ENCODE measurements around the gene ADD2. TPM values are rescaled to one million over a fixed set of nuclear protein-coding genes. Genes with fewer than 3 reads are reported as not detected.

Gene ADD2
- total RNA-seq = 2.1 and 23.2 TPM in 2 replicates

GRCh38 chr2:70767699-70768589, at the start of gene ADD2:
Gene ADD2, minus strand, starts transcription at chr2:70768200. Its CDS starts 61,792 bp downstream, at chr2:70706408.

GRCh38 chr2:70790136-70790828, 22.3 kb upstream of the ADD2 start, which contains the start of gene FIGLA:
Gene FIGLA, minus strand, starts transcription at chr2:70790643. Its CDS starts 5 bp downstream, at chr2:70790638.

Other genes starting within 250 kb of the ADD2 start
- gene TGFA, start 214.4 kb downstream of the ADD2 start, total RNA-seq = 7.1 and 12.2 TPM in 2 replicates
- not detected in 2 replicates for gene FIGLA, start 22.4 kb upstream of the ADD2 start, total RNA-seq
- 0.11 and 0.17 TPM in 2 replicates for gene CLEC4F, start 52.4 kb upstream of the ADD2 start, total RNA-seq
- gene CD207, start 67.6 kb upstream of the ADD2 start, total RNA-seq = 0.09 and 0.11 TPM in 2 replicates
- not detected in 2 replicates for gene VAX2, start 132.4 kb upstream of the ADD2 start, total RNA-seq
- gene ATP6V1B1, start 167.7 kb upstream of the ADD2 start, total RNA-seq = not detected in 2 replicates
- 0.26 and 0.33 TPM in 2 replicates for gene ANKRD53, start 210.4 kb upstream of the ADD2 start, total RNA-seq
- 28.0 and 28.9 TPM in 2 replicates for gene TEX261, start 226.7 kb upstream of the ADD2 start, total RNA-seq

All from dermis lymphatic vessel endothelial cell (primary cell).